ENCODE results near the gene EPN3.

DNA sequence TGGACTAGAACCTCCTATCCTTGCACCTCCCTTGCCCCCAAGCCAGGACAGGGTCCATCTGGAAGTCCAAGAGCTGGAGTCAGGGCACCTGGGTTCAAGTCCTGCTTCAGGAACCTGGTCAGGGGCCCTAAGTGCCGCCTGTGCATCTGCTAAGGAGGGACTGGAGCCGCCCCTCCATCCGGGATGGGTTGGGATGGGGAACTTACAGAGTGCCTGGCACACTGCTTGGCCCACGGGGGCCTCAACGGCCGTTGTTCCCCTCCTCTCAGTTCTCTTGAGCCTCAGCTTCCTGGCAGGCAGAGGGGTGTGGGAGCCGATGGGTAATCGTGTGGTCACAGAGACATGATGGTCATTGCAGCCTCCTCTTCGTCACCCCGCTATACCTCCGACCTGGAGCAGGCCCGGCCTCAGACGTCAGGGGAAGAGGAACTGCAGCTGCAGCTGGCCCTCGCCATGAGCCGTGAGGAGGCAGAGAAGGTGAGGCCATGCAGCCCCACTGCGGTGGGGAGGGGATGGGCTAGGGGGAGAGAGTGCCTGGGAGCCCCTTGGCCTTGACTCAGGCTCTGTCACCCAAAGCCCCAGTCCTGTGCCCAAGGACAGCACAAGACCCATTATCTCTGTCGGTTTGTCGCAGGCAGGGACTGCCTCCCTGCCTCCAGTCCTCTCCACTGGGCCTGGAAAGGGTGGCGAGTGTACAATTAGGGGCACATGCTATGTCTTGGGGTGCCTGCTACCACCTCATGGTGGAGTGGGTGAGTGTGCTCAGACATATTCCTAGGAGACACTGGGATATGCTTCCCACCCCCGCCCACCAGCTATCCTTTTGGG lies 5.4 kb downstream of the EPN3 start:
- TF ChIP-seq, protein P1, sequence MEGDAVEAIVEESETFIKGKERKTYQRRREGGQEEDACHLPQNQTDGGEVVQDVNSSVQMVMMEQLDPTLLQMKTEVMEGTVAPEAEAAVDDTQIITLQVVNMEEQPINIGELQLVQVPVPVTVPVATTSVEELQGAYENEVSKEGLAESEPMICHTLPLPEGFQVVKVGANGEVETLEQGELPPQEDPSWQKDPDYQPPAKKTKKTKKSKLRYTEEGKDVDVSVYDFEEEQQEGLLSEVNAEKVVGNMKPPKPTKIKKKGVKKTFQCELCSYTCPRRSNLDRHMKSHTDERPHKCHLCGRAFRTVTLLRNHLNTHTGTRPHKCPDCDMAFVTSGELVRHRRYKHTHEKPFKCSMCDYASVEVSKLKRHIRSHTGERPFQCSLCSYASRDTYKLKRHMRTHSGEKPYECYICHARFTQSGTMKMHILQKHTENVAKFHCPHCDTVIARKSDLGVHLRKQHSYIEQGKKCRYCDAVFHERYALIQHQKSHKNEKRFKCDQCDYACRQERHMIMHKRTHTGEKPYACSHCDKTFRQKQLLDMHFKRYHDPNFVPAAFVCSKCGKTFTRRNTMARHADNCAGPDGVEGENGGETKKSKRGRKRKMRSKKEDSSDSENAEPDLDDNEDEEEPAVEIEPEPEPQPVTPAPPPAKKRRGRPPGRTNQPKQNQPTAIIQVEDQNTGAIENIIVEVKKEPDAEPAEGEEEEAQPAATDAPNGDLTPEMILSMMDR (IDR thresholded peaks at IDR 0.05) = no peak
- no peak for TF ChIP-seq POLR2AphosphoS5 (IDR thresholded peaks at IDR 0.05)
- TF ChIP-seq POLR2A (IDR thresholded peaks at IDR 0.05) = no peak
- no peak for TF ChIP-seq EP300 (IDR thresholded peaks at IDR 0.05; ENCODE audit: low read depth)
